NCI-H748 (cell line): Measurements from ENCODE around the gene MYCBP2.
"Not testable (repeated sequence)": the region's sequence is repeated elsewhere in the genome, so short reads cannot be mapped to it uniquely, and the experiment has no call there.

Source experiments
- DNase-seq: peaks from one replicate; lab custom pipeline; 2025; ENCODE audit not compliant: unreplicated experiment; lab: John Stamatoyannopoulos, UW

Gene MYCBP2

DNA sequence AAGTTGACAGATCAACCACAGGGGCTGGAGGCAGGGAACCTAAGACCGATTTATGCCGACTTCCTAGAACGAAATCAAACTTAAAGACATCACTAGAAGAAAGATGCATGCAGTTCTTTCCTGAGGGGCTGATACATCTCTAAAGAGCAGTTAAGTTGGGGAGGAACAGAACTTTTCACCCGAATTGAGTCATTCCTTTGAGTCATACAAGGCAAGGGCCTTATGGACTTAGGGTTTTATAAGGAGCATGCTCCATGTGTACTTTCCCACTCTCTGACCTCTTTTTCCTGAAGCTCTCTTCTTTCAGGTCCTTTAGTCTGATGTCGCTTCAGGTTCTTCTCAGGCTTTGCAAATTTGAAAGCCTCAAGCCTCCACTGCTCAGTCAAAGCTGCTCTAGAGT lies 292.0 kb downstream of the MYCBP2 start:
- DNase-seq = no peak

DNA sequence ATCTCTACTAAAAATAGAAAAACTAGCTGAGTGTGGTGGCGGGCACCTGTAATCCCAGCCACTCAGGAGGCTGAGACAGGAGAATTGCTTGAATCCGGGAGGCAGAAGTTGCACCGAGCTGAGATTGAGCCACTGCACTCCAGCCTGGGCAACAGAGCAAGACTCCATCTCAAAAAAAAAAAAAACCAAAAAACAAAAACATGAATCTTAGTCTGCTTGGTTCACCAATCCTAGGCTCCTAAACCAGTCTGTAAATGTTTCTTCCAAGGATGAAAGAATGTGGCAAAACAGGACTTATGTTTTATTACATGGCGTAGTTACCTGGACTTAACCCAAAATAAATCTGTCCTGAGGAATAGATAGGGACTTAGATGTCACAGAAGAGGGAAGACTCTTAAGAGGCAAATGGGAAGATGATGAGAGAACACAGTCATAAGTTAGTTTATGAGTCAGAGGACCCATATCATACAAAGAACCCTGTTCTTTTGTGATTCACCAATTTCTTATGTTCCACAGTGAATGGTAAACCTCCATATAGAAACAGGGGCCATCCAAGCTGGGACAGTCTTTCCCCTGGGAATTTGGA lies 293.1 kb downstream of the MYCBP2 start:
- no peak for DNase-seq

DNA sequence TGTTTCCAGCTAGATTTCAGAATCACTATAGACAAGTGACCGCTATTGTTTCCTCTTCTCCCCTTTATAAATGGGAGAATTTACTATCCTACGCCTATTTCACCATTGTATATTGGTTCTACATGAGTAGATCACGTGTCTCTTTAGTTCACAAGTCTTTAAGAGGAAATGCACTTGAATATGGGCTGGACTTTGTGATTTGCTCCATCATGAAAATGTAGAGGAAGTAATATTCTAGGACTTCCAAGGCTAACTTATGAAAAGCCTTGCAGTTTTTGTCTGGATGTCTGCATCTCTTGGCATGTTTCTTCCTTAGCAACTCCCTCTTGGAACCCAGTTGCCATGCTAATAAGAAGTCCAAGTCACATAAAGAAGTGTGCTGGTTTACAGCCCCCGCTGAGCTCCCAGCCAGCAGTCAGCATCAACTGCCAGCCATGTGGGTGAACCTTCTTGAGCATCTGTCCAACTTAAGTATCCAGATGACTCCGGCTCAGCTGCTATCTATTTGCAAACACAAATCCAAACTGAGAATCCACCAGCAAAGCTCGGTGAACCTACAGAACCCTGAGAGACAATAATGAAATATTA lies 295.1 kb downstream of the MYCBP2 start:
- DNase-seq = no peak

DNA sequence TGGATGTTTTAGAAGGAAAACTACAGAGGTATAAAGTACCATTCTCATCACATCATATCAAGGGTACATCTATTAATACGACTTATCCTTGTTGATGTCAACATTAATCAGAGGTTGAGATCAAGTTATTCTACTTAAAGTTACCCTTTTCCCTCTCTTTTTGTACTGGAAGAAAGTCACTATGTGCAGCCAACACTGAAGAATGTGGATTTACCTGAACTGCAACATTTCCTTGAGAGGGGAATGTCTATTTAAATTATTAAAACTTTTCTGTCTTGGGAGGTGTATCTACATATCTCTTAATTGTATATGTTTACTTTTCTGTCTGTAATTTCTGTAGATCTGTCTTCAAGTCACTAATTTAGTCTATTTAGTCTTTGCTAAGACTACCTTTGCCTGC lies 297.5 kb downstream of the MYCBP2 start:
- no peak for DNase-seq

DNA sequence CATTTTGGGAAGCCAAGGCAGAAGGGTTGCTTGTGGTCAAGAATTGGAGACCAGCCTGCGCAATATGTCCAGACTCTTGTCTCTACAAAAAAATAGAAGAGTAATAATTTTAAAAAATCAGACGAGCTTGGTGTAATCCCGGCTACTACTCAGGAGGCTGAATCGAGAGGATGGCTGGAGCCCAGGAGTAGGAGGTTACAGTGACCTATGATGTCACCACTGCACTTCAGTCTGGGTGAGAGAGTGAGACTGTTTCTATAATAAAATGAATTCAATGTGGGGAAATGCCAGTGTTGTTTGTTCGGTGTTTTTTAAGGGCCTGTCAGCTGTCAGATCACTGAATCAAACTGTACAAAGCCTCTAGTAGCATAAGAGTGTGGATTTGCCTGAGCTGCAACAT lies 298.7 kb downstream of the MYCBP2 start:
- peak; percentile 34 for DNase-seq

DNA sequence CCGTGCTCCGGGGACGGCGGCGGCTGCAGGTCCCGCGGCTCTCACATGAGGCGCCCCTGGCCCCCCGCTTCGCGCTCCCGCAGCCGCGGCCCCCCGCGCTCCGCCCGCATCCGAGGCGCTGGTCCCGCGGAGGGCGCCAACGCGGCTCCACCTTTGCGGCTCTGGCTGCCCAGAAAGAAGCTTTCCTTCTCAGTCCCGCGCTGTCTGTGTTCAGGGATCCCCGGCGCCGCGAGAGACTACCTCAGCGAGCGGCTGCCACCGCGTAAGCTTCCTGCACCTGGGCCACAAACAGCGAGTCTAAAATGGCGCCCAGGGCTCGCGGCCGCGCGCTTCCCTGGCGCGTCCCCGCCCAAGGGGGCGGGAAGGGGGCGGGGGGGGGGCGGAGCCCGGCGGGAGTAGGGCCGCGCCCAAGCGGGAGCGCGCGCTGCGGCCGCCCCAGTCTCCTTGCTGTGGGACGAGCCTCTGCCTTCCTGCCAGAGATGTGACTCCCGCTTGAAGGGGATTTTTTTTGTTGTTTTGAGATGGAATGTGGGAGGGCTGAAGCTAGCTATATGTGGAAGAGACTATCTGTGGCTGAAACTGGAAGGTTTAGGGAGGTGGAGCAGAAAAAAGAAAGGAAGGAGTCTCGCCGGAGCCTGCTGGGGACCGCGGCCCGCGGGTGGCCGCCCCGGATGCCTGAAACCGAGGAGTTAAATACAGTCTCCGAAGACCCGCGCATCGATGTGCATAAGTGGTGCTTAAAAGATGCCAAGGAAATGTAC lies 299.9 kb downstream of the MYCBP2 start, which contains the start of gene FBXL3:
FBXL3 (minus strand) TSS at position 299 of the 761 bp plus-strand sequence. CDS start 5,299 bp downstream, outside the sequence.
- peak; percentile 89 for DNase-seq

DNA sequence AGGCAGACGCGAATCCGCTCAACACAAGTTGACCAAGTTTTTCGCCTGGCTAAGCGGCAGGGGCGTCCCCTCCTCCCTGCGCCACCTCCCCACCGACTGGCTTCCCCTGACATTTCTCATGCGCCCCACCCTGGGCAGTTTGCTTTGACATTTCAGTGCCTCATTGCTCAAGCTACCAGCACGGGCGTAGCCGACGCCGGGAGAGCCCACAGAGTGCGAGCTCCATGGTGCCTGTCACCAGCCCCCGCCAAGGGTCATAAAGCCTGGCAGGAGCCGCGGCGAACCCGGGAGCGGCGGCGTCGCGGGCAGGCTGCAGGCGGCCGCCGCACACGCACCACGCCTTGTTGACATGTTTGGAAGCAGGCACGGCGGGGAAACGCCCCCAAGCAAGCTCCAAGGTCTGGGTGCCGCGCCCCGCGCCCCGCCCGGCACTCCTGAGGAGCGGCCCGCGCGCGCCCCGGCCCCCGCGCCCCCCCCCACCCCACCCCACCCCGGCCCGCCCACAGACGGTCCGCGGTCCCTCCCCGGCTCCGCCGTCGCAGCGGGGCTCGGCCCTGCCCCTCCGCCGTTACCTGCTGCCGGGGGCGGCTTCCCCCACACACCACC lies 300.5 kb downstream of the MYCBP2 start:
- DNase-seq = peak; percentile 87

DNA sequence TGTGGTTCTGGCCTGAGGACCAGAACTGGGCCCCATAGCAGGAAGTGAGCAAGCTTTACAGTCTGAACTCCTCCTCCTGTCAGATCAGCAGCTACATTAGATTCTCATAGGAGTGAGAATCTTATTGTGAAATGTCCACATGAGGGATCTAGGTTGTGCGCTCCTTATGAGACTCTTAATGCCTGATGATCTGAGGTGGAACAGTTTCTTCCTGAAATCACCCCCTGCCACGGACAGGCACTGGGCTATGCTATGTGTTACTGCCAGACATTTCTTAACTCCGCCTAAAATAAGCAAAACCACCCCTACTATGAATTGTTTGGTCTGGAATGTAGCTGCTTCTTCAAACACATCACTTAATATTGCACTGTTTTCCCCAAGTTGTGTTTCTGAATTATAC lies 304.6 kb downstream of the MYCBP2 start:
- no peak for DNase-seq

DNA sequence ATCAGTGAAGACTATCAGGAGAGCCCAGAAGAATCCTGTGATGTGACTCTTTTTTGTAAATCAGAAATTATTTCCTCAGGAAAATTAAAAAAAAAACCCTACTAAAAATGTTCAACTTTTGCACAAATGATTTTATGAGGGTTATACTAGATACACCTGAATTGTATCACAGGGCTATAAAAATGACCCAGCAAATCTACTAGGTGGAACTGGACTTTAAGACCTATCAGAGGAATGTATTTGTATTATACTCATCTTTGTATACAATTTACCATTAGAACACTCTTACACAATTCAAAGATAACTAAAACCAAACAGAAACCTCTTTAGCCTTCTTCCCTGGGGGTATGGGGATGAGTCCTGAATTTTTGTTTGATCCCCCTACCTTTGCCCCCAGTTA lies 307.1 kb downstream of the MYCBP2 start:
- DNase-seq = no peak

DNA sequence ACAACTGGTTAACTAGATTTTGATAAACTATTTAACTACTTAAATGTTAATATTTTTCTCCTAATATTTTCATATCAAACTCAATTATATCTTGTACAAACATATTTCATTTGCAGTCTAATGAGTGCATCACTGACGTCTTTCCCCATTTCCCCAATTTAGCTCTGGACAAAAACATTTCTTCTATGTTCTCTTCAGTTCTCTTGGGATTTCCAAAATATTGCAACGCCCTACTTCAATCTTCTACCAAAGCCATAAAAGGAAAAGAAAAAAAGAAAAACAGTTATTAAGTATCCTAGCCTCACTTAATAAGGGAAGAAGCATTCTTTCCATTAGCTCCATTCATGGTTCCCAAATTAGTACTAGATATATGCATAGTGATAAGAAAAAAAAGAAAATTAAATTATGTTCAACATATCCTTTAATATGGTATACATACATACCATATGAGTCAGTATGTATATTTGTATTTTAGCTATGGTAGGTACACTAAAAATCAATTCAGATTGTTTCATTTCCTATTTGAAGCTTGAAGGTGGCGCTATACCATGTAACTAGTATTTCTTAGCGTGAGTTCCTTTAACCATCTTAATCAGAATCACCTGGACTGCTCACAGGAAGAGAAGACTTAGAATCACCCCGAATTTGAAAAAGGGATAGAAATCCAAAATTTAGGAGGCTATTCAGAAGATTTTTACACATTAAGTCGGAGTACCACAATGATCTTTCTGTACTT lies 309.8 kb downstream of the MYCBP2 start:
- no peak for DNase-seq

DNA sequence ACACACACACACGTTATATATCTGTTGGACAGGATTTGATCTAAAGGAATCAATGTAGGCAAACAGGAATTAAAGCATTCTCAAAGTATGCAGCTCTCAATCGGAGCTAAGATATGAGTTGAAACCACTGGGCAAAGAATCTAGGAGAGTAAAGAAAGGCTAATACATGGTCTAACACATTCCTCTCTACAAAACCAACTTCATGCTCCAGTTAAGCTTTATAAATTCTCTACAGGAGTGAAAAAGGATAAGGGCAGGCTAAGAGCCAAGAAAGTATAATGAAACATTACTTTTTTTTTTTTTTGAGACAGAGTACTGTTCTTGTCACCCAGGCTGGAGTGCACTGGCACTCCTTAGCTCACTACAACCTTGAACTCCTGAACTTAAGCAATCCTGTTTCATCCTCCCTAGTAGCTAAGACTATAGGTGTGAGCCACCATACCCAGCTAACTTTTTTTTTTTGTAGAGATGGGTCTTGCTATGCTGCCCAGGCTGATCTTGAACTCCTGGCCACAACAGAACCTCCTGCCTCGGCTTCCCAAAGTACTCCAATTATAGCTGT lies 310.6 kb downstream of the MYCBP2 start:
- DNase-seq = no peak

DNA sequence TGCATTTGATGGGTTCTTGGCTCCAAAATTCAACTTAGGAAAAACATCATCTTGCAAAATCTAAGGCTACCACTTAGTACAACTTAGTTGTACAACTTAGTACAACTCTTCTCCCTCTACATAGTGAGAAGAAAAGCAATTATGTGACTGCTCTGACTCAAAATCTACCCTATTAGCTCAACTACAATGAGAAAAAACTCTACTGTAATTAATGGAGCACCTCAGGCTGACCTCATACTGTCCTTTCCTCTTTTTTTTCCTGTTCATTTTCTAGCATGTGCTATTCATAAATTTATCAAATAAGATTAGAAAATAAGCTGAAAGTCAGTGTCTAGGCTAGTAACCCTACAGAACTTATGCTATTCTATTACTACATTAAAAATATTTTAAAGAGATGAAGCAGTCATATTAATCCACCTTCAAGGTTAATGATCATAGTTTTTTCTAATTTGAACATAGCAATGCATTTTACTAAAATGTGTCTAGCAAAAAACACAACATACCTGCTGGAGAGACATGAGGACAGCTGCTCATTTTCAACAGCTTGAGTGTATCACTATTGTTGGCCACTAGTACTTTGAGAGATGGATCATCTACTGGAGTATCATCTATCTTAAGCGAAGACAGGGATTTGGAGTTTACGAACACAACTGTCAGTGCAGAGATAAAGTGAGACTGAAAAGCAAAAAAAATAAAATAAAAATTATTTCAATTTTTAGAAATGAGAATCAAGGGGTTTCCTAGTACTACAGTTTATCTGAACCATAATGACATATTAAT lies 311.8 kb downstream of the MYCBP2 start:
- DNase-seq = no peak

DNA sequence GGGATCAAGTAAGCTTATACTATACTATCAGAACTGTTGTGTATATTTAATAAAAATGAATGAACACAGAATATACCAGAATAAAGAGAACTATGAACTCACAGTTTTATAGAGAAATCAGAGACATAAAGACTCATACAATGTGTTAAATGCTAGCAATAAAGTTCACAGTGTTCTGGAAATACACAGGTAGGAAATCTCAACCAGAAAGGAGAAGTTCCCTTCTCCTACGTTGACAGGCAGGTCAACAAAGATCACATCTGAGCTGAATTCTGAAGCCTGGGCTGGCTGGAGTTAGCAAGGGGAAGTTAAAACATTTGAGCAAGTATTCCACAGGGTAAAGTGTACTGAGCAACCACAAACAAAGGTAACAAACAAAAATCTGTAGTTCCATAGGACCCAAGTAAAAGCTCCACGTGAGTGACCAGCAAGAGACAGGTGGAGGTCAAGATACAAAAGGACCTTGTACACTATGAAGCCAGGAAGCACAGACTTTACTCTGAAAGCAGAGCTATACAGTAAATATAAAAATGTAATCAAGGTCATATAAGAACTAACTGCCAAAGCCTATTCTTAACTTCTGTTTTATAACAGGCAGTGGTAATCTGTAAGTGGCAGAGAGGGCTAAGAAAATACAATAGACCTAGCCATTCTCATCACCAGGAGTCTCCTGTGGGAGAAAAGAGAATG lies 312.9 kb downstream of the MYCBP2 start:
- no peak for DNase-seq

DNA sequence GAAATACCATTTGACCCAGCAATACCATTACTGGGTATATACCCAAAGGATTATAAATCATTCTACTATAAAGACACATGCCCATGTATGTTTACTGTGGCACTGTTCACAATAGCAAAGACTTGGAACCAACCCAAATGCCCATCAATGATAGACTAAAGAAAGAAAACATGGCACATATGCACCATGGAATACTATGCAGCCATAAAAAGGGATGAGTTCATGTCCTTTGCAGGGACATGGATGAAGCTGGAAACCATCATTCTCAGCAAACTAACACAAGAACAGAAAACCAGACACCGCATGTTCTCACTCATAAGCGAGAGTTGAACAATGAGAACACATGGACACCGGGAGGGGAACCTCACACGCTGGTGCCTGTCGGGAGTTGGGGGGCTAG lies 317.2 kb downstream of the MYCBP2 start:
- DNase-seq = not testable (repeated sequence)

DNA sequence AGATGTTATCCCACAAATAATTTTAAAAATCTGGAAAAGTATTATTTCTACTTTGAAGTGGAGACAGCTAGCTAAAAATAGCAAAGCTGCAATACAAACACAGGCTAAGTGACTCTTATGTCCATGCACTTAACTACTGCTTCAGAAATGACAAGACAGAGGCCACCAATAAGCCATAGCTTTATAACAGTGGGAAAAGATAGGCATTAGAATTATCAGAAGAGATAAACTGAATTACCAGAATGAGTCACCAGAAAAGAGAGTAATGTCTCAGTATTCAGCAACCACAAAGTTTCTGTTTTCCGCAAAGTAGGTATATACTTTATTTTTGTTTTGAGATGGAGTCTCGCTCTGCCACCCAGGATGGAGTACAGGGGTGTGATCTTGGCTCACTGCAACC lies 317.9 kb downstream of the MYCBP2 start:
- DNase-seq = no peak

DNA sequence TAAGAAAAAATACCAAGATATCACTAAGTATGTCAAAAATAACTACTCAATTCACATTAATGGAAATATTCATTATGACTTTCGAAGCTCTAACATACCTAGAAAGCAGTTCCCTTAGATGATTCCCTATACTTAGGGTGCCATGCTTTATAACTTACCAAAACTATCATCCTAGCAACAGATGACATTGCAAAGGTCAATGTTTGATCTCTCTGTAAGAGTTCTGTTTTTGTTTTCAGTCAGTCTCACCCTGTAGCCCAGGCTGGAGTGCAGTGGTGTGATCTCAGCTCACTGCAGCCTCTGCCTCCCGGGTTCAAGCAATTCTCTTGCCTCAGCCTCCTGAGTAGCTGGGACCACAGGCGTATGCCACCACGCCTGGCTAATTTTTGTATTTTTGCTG lies 318.6 kb downstream of the MYCBP2 start:
- DNase-seq = not testable (repeated sequence)

DNA sequence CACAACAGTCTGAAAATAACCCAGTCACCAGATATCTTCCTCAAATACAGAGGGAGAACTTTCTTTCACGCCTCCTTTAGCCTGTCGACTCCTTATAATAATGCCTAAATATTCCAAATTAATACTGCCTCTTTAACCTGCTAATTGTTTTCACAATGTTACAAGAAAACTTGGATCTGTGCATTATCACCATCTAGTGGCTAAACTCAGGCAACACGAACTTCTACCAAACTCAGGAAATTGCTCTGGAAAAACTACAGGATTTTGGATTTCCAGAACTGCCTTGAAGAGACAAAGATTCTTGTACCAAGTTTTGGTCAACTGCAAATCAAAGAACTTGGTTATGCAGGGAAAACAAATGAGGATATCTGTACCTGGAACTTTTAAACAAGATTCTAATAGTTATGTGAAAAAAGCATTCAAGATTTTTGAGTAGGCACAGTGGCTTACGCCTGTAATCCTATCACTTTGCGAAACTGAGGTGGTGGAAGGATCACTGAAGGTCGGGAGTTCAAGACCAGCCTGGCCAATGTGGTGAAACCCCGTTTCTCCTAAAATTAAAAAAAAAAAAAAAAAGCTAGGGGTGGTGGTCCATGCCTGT lies 324.2 kb downstream of the MYCBP2 start:
- peak; percentile 33 for DNase-seq

DNA sequence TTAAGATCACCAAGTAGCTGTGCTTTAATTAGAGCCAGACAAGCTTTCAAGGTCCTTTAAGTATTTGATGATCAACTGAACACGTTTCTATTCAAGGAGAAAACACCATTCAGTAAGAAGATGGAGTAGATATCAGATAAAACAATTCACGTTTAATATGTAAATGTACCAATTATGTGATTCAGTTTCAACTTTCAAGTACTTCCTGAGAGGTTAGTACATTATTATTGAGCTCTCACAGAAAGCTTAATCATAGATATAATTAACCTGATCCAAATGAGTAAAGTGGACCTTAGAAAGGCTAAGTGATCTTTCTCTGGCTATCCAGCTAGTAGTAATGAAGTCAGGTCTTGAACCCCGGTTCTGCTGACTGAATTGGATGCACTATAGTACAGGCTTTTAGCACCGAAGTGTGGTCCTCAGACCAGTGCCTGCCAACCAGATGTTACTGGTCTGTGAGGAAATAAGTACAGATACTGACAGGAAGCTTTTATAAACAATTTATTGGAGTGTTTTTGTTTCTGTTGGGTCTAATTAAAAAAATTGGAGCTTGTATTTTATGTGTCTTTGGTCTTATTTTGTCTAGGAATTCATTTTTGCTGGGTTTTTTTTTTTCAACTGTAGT lies 324.8 kb downstream of the MYCBP2 start:
- no peak for DNase-seq

DNA sequence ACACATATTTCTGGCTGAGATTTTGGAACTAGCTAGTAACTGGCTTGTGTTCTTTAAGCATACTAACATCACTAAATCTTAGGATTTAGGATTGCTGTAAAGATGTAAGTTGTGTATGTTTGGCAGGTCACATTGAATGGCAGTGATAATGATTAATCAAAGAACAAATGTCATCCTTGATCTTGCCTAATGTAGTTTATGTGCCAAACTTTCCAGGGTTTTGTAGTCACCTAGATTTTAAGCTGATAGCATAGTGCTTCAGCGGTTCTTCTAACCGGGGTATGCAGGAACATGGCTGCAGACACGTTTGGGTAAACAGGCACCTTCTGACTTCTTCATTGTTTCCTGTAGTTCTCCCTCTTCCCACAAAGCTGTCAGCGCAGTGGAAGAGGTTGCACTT lies 325.4 kb downstream of the MYCBP2 start:
- no peak for DNase-seq
